Sigmoid colon (tissue), 7 donors: ENCODE data around the gene FUCA1. TPM values are rescaled to one million over a fixed set of nuclear protein-coding genes. Genes with fewer than 3 reads are reported as not detected.

ENCODE experiments used
- DNase-seq: peaks from one replicate; pipeline ENCODE4 v3.0.0-alpha.2; 2019
- H3K27ac ChIP-seq, 4 donors: fragments of 200-600 bp; sonication (generic); one replicate each; pipeline ENCODE4 v1.5.1; 2016 to 2019; ENCODE audit warnings: mild to moderate bottlenecking in 1 of 4
- H3K27me3 ChIP-seq, 3 donors: fragments of 200-600 bp; sonication (generic); one replicate each; pipeline ENCODE4 v1.5.1; 2019; ENCODE audit warnings: mild to moderate bottlenecking in 1 of 3
- H3K36me3 ChIP-seq, 4 donors: fragments of 200-600 bp; sonication (generic); one replicate each; pipeline ENCODE4 v1.5.1; 2016 to 2019
- H3K4me1 ChIP-seq, 4 donors: fragments of 200-600 bp; sonication (generic); one replicate each; pipeline ENCODE4 v1.5.1; 2017 to 2019
- H3K4me3 ChIP-seq, 4 donors: fragments of 200-600 bp; sonication (generic); one replicate each; pipeline ENCODE4 v1.5.1; 2017 to 2019; ENCODE audit warnings: mild to moderate bottlenecking in 2 of 4, moderate library complexity in 1 of 4
- H3K9me3 ChIP-seq, 4 donors: fragments of 200-600 bp in 3 of 4; sonication (generic) in 3 of 4; one replicate each; pipeline versions ENCODE4 v1.5.1 to v1.6.1; 2013 to 2019
- EP300 ChIP-seq, 4 donors: sonication (generic); formaldehyde crosslinking; IDR thresholded peaks; one replicate each; pipeline ENCODE4 v1.6.1; 2017; ENCODE audit warnings: antibody characterized with exemption in 4 of 4
- POLR2A ChIP-seq, 2 donors: fragments of 450-650 bp; IDR thresholded peaks; one replicate each; pipeline ENCODE4 v1.6.1; 2016; ENCODE audit warnings: antibody characterized with exemption in 2 of 2, mild to moderate bottlenecking in 2 of 2, moderate library complexity in 2 of 2
- POLR2AphosphoS5 ChIP-seq, 4 donors: sonication (generic); formaldehyde crosslinking; IDR thresholded peaks; one replicate each; pipeline ENCODE4 v1.6.1; 2017; ENCODE audit warnings: antibody characterized with exemption in 4 of 4
- whole genome bisulfite sequencing, 2 donors: extraction: QIAGEN DNeasy Blood & Tissue Kit; methylation state at CpG; one replicate each; pipeline ENCODE4 v1.1.7; 2013; 5-methylcytosine and 5-hydroxymethylcytosine counted together
- intact Hi-C: fragments of 100-400 bp; cut with DNase I; formaldehyde crosslinking; loops from one replicate; pipeline ENCODE4 v1.15.1; 2023
- polyA plus RNA-seq, 3 donors: library from polyadenylated mRNA; stranded (reverse); fragments of 200-250 nt; gene quantifications; one replicate each; pipeline ENCODE4 v1.2.3, GENCODE V29; 2013
- total RNA-seq, 4 donors: library from RNA; depleted of rRNA; stranded (reverse); fragments of >200 nt; gene quantifications; one replicate each; pipeline ENCODE4 v1.1.0, GENCODE V29; 2016
- TF ChIP-seq, protein P1 (sequence below), 4 experiments: fragments of 450-650 bp in 3 of 4; fragments of 200-600 bp in 1 of 4; IDR thresholded peaks; one replicate each; pipeline ENCODE4 v1.5.1; 2016 to 2019; ENCODE audit warnings: antibody characterized with exemption in 4 of 4, mild to moderate bottlenecking in 3 of 4, moderate library complexity in 2 of 4
- donor health status: healthy with polysubstance abuse.
- donor health status: Bipolar disorder and iron deficiency.
- donor health status: healthy.

Gene FUCA1
- total and polyA plus RNA-seq, 7 donors = 14.1 to 260 (median 28.9) TPM

DNA sequence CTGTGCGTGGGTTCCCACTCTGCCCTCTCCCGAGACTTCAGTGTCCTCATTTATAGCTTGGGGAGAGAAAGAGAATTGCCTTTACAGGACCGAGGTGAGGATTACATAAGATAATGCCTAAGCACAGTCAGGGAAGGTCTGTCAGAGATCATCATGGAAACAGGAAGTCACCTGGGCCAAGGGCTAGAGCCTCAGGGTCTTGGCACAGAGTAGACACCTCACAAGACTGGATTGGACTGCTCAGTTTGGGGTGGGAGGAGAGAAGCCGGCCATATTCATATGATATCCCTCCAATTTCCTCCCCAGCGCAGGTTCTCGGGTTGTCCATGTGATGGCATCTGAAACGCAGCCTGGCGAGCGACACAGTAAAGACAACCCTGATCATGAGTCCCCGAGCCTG is 41.3 kb upstream of the FUCA1 start:
- WGBS, 2 donors = 72 to 73% methylated on average over 10 of the region's 10 CpGs
- intact Hi-C loops = no loop called here
- no peaks in the 10 kb centered on the region for H3K9me3 ChIP-seq
- no peaks in the 10 kb centered on the region for H3K36me3 ChIP-seq
- H3K27ac ChIP-seq = no peak overlapping the region
- no peak overlapping the region for H3K4me3 ChIP-seq
- no peak for TF ChIP-seq POLR2A (IDR thresholded peaks at IDR 0.05)
- TF ChIP-seq, protein P1, sequence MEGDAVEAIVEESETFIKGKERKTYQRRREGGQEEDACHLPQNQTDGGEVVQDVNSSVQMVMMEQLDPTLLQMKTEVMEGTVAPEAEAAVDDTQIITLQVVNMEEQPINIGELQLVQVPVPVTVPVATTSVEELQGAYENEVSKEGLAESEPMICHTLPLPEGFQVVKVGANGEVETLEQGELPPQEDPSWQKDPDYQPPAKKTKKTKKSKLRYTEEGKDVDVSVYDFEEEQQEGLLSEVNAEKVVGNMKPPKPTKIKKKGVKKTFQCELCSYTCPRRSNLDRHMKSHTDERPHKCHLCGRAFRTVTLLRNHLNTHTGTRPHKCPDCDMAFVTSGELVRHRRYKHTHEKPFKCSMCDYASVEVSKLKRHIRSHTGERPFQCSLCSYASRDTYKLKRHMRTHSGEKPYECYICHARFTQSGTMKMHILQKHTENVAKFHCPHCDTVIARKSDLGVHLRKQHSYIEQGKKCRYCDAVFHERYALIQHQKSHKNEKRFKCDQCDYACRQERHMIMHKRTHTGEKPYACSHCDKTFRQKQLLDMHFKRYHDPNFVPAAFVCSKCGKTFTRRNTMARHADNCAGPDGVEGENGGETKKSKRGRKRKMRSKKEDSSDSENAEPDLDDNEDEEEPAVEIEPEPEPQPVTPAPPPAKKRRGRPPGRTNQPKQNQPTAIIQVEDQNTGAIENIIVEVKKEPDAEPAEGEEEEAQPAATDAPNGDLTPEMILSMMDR (IDR thresholded peaks at IDR 0.05) = no peak
- TF ChIP-seq POLR2AphosphoS5 (IDR thresholded peaks at IDR 0.05) = no peak
- no peak for TF ChIP-seq EP300 (IDR thresholded peaks at IDR 0.05)
- no peak for DNase-seq
- peaks cover 0 to 22% (median 1%) of the 10 kb centered on the region in 3 donors for H3K27me3 ChIP-seq
- no peaks in the 10 kb centered on the region for H3K4me1 ChIP-seq

DNA sequence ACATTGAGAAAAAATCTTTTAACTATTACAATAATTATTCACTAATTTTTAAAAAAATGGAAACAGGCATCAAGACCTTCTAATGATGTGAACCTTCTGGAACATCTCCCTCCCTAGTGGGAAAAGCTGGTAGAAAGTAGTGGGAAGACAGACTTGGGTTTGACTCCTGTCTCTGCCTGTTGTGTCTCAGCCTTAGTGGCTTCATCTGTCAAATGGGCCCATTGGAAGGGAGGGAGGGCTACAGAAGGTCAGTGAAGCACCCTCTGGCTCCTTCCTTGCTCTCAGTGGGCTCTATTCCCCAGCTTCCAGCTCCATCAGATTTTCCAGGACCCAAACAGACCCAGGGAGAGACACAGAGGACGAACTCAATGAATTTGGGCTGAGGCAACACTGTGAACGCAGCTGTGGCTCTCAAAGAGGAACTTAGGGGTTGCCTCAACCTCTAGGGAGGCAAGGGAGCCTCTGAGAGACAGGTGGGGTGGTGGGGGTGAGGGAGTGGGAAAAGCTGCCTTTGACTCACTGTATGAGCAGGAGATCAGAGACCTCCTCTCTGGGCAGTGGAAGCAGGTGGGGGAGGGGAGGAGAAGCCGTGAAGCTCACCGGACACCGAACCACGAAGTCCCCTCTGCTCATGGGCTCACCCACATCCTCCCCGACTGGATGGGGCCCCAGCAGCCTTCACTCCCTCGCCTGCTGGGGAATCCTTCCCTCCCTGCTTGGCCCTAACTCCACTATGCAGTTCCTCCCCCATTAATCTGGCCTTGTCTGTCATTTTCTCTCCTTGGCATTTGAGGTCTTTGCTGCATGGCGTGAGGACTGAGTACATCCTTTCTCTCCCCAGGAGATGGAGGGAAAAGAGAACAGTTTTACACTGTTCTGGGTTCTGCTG is 40.6 kb upstream of the FUCA1 start:
- TF ChIP-seq, protein P1 (IDR thresholded peaks at IDR 0.05) = no peak
- no peak for TF ChIP-seq POLR2A (IDR thresholded peaks at IDR 0.05)
- no peak for TF ChIP-seq EP300 (IDR thresholded peaks at IDR 0.05)
- no peak for TF ChIP-seq POLR2AphosphoS5 (IDR thresholded peaks at IDR 0.05)
- 35 to 80% methylated on average over 9 of the region's 9 CpGs for WGBS, 2 donors

DNA sequence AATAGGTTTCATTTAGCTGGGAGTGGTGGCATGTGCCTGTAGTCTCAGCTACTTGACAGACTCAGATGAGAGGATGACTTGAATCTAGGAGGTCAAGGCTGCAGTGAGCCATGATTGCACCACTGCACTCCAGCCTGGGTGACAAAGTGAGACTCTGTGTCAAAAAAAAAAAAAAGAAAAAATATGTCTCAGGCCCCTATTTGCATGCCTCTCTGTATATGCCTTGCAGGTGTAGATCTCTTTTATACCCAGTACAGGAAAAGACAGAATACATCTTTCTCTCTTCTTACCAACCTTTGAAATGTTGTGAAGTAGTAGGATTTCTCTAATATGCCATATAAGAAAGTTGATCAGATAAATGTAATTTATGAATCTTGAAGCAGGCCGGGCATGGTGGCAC is 38.6 kb upstream of the FUCA1 start:
- Histone ChIP-seq H3K27me3 (peaks cover 3 to 33% (median 11%) of the 10 kb centered on the region in 3 donors), H3K9me3 (no peaks in the 10 kb centered on the region), H3K27ac (no peak overlapping the region), H3K4me1 (peaks cover 0 to 8% (median 7%) of the 10 kb centered on the region in 4 donors), H3K36me3 (no peaks in the 10 kb centered on the region), H3K4me3 (no peak overlapping the region)
- intact Hi-C loops = no loop called here
- 85 to 87% methylated on average over 1 of the region's 1 CpG for WGBS, 2 donors
- no peak for DNase-seq
- TF ChIP-seq POLR2A (IDR thresholded peaks at IDR 0.05) (no peak), EP300 (IDR thresholded peaks at IDR 0.05) (no peak)
- TF ChIP-seq, protein P1 (IDR thresholded peaks at IDR 0.05) = no peak

More for the DNA sequence above, 40.6 kb upstream of the FUCA1 start:
- Histone ChIP-seq H3K9me3 (no peaks in the 10 kb centered on the region), H3K27ac (no peak overlapping the region), H3K4me1 (no peaks in the 10 kb centered on the region), H3K27me3 (peaks cover 0 to 27% (median 8%) of the 10 kb centered on the region in 3 donors), H3K36me3 (no peaks in the 10 kb centered on the region), H3K4me3 (no peak overlapping the region)
- DNase-seq = no peak
- intact Hi-C loops = no loop called here

DNA sequence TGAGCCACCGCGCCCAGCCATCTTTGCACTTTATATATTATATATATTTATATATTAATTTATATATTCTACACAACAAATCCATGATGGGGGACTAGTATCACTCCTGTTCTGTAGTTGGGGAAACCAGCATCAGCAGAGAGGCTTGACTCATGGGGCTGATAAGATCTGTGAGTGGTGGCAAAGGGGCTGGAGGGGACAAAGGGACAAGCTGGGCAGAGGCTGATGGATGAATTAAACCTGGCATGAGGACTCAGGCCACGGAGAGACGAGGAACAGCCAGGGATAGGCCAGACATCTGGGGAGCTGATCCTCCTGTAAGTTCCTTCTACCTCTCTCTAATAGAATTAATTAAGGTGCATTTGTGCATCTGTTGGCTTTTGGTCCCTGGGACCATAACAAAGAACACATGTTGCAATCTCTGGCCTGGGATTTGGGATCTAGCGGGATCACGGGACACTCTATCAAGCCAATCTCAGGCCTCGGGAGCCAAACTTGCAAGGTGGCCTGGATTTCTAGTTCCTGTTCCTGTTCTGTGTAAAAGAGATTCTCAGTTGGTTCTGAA is 37.5 kb upstream of the FUCA1 start:
- Histone ChIP-seq H3K27ac (no peak overlapping the region), H3K4me3 (no peak overlapping the region), H3K27me3 (peaks cover 3 to 33% (median 11%) of the 10 kb centered on the region in 3 donors), H3K36me3 (no peaks in the 10 kb centered on the region), H3K9me3 (no peaks in the 10 kb centered on the region), H3K4me1 (peaks cover 0 to 8% (median 7%) of the 10 kb centered on the region in 4 donors)
- TF ChIP-seq POLR2A (IDR thresholded peaks at IDR 0.05) = no peak
- TF ChIP-seq, protein P1 (IDR thresholded peaks at IDR 0.05) = no peak
- no peak for TF ChIP-seq POLR2AphosphoS5 (IDR thresholded peaks at IDR 0.05)
- TF ChIP-seq EP300 (IDR thresholded peaks at IDR 0.05) = no peak
- intact Hi-C loops = no loop called here
- DNase-seq = no peak
- WGBS, 2 donors = 94 to 97% methylated on average over 7 of the region's 7 CpGs
